GM06990 (cell line): ENCODE results near the gene SRSF2.

ENCODE experiments used
- DNase-seq: peaks from one replicate; pipeline ENCODE4 v3.0.0-alpha.2; 2011; ENCODE audit not compliant: insufficient read length; ENCODE audit errors: extremely low read depth
- H3K27me3 ChIP-seq: replicated peaks from 2 replicates; pipeline ENCODE4 v1.6.0; 2011; ENCODE audit warnings: low read length; ENCODE audit not compliant: control insufficient read depth, insufficient read depth
- H3K36me3 ChIP-seq: 2 replicates; pipeline ENCODE4 v1.5.1; 2011; ENCODE audit warnings: low read length; ENCODE audit not compliant: control insufficient read depth, insufficient read depth
- H3K4me3 ChIP-seq: replicated peaks from 2 replicates; pipeline ENCODE4 v1.5.1; 2011; ENCODE audit warnings: low read depth, mild to moderate bottlenecking, control low read depth, low read length
- CTCF ChIP-seq: IDR thresholded peaks from 2 replicates; pipeline ENCODE4 v1.5.1; 2011; ENCODE audit warnings: low read length, control low read depth, mild to moderate bottlenecking, inconsistent platforms; ENCODE audit not compliant: insufficient read depth, poor library complexity, severe bottlenecking

The SRSF2 gene

DNA sequence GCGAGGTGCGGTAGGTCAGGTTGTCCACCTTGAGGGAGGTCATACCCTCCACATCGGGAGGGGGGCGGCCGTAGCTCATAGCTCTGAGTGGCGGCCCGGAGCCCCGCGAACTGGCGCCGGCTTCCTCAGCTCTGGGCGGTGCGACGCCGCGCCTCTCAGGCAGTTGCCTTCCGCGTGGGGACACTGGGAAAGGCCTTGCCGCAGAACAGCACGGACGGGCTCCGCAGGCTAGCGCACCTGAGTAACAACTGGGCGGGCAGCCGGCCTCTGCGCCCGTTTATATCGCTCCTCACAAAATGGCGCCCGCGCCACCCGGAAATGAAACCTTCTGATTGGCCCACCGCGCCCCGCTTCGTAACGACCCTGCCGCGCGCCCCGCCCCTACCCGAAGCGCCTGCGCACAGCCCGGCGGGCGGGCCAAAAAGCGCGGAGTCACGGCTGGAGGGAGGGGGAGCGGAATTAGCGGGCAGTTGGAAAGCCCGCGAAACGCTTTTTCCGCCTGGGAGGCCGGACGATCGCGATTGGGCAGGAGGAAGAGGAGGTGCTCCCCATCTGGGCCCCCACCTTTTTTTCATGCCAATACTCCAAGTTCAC, at the start of gene SRSF2:
Gene SRSF2, minus strand, starts transcription at position 250 of the 594 bp plus-strand sequence. Its CDS starts 171 bp downstream, at position 79.
- H3K36me3 ChIP-seq: peaks cover 12% of the 10 kb centered on the region
- DNase-seq: peak; percentile 99
- no peak for TF ChIP-seq CTCF
- peak within 1 kb of the TSS; percentile 100 for H3K4me3 ChIP-seq
- H3K27me3 ChIP-seq: no peaks in the 10 kb centered on the region

GRCh38 chr17:76784926-76785325, 47.8 kb upstream of the SRSF2 start:
- Histone ChIP-seq H3K27me3 (no peaks in the 10 kb centered on the region), H3K4me3 (no peak overlapping the region), H3K36me3 (peaks cover 2% of the 10 kb centered on the region)
- DNase-seq: no peak
- no peak for TF ChIP-seq CTCF

- H3K4me3 ChIP-seq: no peak overlapping the region
- no peaks in the 10 kb centered on the region for H3K27me3 ChIP-seq
- DNase-seq: no peak
- TF ChIP-seq CTCF: no peak
- peaks cover 2% of the 10 kb centered on the region for H3K36me3 ChIP-seq
These were observed 46.0 kb upstream of the SRSF2 start for GRCh38 chr17:76783146-76783545.

DNA sequence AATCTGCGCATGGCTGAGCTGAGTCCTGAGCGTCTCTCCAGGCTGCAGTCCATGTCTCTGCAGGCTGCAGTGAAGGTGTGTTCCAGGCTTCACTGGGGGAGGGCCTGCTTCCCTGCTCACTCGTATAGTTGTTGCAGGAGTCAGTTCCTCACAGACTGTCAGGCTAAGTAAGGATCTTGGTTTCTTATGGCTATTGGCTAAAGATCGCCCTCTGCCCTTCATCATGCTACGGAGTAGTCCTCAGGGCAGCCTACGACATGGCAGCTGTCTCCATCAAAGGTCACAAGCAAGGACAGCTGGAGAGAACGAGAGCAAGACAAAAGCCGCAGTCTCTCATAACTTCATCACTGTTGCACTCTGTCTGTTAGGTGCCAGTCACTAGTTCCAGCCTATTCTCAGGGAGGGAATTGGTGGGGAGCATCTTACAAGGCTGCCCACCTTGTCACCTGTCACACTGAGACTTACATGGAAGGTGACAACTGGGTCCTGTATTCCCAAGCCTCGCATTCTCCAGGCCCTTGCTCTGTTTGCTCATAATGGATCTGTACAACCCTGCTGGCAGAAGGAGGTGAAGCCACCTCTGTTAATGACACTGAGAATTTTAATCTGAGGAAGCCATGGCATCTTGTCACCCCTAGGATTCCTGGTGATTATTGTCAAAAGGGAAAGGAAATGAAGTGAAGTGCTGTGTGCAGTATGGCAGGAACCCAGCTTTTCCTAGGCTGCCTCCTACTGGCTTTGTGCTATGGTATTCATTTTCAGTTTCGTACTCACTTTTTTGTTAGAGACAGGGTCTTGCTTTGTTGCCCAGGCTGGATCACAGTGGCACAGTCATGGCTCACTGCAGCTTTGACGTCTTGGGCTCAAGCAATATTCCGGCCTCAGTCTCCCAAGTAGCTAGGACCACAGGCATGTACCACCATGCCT, 44.2 kb upstream of the SRSF2 start:
- peak; percentile 5 for TF ChIP-seq CTCF
- DNase-seq: no peak
- Histone ChIP-seq H3K27me3 (no peaks in the 10 kb centered on the region), H3K4me3 (no peak overlapping the region), H3K36me3 (peaks cover 2% of the 10 kb centered on the region)

DNA sequence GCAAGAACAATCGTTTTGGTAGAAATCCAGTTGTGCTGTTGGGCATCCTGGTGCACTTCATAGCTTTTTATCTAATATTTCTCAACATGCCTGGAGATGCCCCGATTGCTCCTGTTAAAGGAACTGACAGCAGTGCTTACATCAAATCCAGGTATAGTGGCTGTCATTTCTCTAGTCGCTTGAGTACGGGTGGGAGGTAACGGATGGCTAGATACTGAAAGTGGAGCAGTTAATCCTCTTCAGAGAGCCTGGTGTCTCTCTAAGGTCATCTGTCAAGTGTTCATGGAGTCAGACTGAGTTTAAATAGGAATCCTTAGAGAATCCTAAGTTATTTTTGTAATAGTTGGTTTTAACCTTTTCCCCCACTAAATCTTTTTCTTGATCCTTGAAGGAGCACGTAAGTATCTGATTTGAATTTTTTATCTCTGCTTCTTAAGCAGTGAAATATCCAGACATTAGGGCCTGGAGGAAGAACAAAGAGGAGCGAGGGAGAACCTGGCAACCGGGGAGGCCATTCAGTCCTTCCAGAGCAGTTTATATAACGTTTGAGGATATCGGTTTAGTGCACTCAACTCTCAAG, 38.0 kb upstream of the SRSF2 start:
- DNase-seq: no peak
- Histone ChIP-seq H3K4me3 (no peak overlapping the region), H3K36me3 (peaks cover 4% of the 10 kb centered on the region), H3K27me3 (no peaks in the 10 kb centered on the region)
- TF ChIP-seq CTCF: no peak
